ENCODE data around the gene ARFGEF2.
"Not testable (repeated sequence)": the region's sequence is repeated elsewhere in the genome, so short reads cannot be mapped to it uniquely, and the experiment has no call there.

The ARFGEF2 gene

GRCh38 chr20:49009899-49010631 is 88.6 kb downstream of the ARFGEF2 start:
- DNase-seq: no peak

DNA sequence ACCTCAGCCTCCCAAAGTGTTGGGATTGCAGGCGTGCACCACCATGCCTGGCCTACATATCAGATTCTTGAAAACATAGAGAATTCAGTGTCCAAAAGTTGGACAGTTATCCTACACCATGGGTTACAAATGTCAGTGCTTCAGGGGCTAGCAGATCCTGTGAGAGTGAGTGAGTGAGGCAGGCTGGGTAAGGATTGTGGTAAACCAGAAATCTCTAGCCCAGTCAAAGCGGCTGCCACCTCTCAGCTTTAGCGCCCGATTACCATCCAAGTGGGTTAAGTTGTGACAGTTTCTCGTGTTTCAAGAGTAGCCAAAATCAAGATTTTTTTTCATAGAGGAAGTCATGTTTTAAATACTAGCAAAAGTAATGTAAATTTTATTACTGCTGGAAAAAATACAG is 102.7 kb downstream of the ARFGEF2 start:
- DNase-seq: no peak

DNA sequence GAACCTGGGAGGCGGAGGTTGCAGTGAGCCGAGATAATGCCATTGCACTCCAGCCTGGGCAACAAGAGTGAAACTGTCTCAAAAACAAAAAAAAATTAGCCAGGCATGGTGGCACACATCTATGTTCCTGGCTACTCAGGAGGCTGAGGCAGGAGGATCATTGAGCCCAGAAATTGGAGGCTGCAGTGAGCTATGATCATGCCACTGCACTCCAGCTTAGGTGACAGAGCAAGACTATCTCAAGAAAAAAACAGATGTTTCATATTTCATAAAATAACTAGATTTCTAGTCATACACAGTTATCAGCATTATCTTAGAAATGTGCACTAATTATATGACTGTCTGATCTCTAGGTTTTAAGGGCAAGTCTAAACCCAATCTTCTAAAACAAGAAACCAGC is 106.7 kb downstream of the ARFGEF2 start:
- not testable (repeated sequence) for DNase-seq

DNA sequence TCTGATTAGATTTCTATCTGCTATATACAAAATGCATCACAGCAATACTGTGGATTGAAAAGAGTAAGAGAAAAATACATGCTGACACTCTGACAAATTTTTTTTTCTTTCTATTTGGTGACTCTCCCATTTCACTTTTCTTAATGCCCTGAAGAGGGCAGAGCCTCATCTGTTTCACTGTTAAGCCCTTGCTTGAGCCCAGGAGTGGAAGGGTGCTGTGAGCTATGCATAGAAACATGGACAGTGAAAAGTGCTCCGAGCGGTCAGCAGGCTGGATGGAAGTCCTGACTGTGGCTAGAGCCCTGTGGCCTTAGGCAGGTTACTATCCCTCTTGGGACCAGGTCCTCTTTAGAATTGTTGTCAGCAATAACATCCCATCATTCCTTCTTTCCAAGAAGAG is 107.2 kb downstream of the ARFGEF2 start:
- no peak for DNase-seq

GRCh38 chr20:49029203-49029602 is 107.7 kb downstream of the ARFGEF2 start:
- no peak for DNase-seq

DNA sequence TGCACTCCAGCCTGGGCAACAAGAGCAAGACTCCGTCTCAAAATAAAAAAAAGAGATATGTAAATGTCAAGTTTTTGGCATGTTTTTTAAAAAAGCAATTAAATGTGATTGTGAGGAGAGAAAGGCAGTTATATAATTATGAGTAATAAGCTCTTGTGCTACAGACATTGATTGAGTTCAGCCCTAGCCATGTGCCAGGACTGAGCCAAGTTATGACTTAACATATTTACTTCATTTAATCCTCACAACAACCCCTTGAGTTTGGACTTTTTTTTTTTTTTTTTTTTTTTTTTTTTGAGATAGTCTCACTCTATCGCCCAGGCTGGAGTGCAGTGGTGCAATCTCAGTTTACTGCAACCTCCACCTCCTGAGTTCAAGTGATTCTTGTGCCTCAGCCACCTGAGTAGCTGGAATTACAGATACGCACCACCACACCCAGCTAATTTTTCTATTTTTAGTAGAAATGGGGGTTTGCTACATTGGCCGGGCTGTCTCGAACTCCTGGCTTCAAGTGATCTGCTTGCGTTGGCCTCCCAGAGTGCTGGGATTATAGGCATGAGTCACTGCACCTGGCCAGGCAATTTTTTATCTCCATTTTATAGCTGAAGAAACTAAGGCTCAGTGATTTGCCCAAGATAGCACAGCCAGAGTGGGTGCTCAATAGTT is 109.6 kb downstream of the ARFGEF2 start:
- DNase-seq: no peak

DNA sequence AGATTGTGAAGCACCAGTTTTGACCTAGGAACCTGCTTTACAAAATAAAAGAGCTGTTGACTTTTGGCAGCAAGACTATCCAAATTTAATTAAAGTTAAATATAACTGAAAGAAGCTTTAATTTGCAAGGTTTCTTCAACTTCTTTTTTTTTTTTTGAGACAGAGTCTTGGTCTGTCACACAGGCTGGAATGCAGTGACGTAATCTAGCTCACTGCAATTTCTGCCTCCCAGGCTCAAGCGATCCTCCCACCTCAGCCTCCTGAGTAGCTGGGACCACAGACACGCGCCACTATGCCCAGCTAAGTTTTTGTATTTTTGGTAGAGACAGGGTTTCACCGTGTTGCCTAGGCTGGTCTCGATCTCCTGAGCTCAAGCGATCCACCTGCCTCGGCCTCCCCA is 110.9 kb downstream of the ARFGEF2 start:
- DNase-seq: no peak

DNA sequence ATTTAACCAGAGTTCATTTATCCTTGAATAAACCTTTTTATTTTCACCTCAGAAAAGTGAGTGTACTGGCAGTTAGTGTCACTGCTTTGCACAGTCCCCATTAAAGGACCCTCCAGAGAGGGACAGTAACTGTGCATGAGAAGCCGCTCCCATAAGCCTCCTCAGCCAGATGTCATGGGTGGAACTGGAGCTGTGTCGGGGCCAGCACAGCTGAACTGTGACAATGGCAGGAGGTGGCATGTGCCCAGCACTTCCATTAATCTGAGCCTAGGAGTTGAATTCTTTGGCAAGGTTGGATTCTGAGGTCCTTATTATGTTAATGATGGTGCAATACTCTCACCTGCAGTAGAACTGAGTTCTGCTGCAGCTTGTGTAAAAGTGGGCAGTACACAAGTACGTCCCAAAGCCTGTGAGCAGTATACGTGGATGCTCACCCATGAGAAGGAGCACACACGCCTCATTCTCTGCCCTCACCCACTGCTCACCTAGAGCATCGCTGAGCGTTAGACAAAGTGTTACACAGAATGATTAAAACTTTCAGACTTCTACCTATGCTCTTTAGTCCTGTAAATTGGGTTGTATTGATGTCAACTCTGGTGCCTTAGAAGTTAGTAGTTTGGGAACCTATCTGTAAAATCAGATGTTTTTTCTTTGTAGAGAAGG is 112.7 kb downstream of the ARFGEF2 start:
- no peak for DNase-seq

DNA sequence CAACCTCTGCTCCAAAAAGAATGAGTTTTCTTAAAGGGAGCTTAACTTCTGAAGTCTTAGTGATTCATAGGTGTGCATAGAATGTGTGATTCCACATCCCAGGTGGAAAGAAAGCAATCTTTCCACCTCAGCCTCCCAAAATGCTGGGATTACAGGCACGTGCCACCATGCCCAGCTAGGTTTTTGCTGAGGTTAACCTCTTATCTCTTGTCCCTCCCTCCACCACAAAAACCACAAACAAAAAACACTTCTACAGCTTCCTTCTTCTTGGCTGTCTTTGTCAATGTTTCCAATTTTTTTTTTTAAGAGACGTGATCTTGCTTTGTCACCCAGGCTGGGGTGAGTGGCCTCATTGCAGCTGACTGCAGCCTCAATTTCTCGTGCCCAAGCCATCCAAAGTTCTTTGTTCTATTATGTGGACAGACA is 116.5 kb downstream of the ARFGEF2 start:
- DNase-seq: no peak

DNA sequence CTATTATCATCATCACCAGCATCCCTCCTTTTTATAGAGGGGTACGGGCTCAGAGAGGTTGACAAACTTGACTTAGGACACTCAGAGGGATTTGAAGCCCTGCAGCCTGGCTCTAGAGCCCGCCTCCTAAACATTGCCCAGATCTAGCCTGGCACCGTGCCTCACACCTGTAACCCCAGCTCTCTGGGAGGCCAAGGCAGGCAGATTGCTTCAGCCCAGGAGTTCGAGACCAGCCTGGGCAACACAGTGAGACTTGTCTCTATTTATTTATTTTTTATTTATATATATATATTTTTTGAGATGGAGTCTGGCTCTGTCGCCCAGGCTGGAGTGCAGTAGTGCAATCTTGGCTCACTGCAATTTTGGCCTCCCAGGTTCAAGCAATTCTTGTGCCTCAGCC is 118.3 kb downstream of the ARFGEF2 start:
- no peak for DNase-seq

DNA sequence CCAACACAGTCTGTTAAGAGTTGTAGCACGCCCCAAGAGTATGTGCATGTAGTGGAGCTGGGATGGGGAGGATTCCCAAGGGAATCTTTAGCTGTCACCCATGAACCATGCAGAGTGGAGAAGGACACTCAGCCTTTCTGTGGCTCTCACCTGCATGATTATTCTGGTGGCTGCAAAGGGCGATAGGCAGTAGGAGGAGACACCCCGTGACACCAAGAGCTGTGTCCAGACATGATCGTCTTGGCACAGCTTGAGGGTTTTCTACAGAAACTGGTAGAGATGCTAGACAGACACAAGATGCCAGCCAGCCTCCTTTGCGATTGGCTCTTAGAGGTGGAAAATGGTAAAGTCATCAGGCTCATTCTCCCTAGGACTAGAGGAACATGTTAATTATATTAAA is 121.5 kb downstream of the ARFGEF2 start:
- DNase-seq: no peak

- no peak for DNase-seq
Observed at GRCh38 chr20:49045440-49046086, 124.1 kb downstream of the ARFGEF2 start.

DNA sequence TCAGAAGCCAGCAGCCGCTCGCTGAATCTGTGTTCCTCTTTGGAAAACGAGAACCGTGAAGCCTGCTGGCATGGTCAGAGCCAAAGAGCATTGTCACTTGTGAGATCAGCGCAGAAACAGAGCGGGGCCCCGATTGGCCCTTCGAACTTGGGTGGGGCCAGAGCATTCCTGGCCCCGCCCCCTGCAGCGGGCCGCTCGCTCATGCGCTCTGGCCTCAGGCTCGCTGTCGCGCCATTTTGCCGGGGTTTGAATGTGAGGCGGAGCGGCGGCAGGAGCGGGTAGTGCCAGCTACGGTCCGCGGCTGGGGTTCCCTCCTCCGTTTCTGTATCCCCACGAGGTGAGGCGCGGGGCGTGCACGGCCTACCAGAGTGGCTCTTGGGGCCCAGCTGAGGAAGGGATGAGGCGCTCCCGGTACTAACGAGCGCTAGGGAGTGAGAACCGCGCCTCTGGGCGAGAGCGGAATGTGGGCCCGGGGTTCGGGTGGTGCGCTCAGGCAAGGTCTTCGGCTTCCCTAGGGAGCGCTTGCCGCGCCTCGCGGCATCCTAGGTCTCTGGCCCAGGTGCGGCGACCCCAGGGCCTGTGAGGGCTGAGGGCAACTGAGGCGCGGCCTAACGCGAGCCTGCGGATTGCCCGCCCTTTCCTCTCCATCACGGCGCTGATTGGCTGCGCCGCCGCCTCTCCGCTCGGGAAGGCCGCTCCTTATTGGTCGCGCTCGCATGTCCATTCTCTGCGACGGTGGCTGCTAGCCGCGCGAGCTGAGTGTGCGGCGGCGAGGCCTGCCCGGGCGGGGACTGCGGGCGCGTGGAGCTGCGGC is 124.8 kb downstream of the ARFGEF2 start, which contains the start of gene CSE1L:
CSE1L (plus strand) TSS at position 226 of the 814 bp plus-strand sequence. CDS start 12,152 bp downstream, outside the sequence.
- peak; percentile 98 for DNase-seq

DNA sequence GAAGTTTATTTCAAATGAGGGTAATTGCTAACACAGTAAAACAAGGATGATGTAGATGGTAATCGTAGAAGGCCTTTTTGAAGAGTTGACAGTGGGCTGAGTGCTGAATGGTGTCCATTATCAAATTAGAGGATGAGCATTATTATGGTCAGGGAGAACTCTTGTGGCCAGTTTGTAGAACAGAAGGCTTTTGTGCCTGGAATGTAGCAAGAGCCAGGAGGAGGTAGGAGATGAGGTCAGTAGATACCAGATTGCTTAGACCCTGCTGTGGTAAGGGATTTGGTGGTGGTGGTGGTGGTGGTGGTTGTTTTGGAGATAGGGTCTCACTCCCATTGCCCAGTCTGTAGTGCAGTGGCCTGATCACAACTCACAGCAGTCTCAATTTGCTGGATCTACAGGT is 130.8 kb downstream of the ARFGEF2 start:
- no peak for DNase-seq

- DNase-seq: no peak
Observed at GRCh38 chr20:49054056-49054643, 132.6 kb downstream of the ARFGEF2 start.

DNA sequence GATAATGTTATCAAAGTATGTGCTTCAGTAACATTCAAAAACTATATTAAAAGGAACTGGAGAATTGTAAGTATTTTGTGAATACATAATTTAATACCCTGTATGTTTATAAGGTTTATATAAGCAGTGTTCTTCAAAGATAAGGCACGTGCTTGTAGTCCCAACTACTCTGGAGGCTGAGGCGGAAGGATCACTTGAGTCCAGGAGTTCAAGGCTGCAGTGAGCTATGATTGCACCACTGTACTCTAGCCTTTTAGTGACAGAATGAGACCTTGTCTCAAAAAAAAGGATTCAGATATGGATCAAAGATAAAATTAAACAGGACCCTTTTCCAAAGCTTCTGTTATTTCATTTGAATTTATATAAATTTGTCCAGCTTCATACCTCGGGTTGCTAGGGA is 141.8 kb downstream of the ARFGEF2 start:
- no peak for DNase-seq

DNA sequence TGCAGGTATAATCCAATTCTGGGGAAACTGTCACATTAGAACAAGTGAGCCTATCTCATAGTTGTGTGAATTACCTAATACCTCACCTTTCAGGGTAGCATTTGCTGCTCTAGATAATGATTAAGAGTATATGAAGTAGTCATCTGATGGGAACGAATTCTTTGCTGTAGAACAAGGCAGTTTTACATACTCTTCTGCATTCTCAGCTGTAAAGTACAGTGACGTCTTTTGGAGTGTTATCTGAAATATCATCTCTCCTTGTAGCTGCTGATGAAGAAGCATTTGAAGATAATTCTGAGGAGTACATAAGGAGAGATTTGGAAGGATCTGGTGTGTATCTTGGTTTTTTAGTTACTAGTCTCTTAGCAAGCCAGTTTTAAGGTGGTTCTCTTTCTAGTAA is 153.0 kb downstream of the ARFGEF2 start:
- no peak for DNase-seq

GRCh38 chr20:49078310-49078709 is 156.8 kb downstream of the ARFGEF2 start:
- no peak for DNase-seq

DNA sequence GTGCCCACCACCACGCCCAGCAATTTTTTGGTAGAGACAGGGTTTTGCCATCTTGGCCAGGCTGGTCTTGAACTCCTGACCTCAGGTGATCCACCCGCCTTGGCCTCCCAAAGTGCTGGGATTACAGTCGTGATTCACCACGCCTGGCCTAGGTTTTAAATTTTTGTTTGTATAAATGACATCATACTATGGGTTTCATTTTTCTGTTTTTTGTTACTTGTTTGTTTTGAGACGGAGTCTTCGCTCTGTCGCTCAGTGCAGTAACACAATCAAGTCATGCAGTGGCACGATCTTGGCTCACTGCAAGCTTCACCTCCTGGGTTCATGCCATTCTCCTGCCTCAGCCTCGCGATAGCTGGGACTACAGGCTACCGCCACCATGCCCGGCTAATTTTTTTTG is 160.8 kb downstream of the ARFGEF2 start:
- not testable (repeated sequence) for DNase-seq
